Activated CD8-positive, alpha-beta memory T cell treated with anti-CD3 and anti-CD28 coated beads for 24 hours (primary cell): ENCODE results near the gene EML5.

Experiments
- DNase-seq: peaks from one replicate; pipeline ENCODE4 v3.0.0-alpha.2; 2020

EML5 gene

DNA sequence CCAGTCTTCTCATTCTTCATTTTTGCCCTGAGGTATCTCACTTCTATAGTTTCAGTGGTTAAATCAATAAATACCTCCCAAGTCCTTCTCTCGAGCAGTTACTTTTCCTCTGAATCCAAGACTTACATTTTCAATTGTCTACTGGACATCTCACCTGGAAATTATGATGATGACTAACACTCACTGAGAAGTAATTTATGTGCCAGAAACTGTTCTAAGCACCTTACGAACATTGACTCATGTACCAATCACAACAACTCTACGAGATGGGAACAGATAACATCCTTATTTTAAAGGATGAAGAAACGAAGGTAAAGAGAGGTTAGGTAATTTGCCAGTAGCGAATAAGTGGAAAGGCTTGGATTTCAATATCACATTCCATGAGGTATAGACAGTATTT is 94.1 kb downstream of the EML5 start:
- no peak for DNase-seq

GRCh38 chr14:88695870-88696269 is 96.9 kb downstream of the EML5 start:
- DNase-seq: no peak

GRCh38 chr14:88688386-88688785 is 104.4 kb downstream of the EML5 start:
- no peak for DNase-seq

DNA sequence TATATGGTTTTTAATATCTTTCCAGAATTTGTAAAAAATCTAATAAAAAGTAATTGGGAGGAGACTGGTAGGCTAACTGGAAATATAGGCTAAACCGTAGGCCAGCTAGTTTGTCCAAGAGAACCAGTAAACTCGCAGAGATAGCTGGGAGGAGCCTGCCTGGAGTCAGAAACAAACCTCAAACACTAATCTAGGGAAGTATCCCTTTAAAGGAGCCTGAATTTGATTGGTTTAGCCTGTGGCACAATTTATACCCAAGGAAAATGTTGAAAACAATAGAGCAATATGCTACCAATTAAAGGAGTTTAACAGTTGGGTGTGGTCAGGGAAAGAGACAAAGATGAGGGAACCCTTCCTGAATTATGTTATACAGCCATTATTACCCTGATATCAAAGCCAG is 109.6 kb downstream of the EML5 start:
- no peak for DNase-seq

DNA sequence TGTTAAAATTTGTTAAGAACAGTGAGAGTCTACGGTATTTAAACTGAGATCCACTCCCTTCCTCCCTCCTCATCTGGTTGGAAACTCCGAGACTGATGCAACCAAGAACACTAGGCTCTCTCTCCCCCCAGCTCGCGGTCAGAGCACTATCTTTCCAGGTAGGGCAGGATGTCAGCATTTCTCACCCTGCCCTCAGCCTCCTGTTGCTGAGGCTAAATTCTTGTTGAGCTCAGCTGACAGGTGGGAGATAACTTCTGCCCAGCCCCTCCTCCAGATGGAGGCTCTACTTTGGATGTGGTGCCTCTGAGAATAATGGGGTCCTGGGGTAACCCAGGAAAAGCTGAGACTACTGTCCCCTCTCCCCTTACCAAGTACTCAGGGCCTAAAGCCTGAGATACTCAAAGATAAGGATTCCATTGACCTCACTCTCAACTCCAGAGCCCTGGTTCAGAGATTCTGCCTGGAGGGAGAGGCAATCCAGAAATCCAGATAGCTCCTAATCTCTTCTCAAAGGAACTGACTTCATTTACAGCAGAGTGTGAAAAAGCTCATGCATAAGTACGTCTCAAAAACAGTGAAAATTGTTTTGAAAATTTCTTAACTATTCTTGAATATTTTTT is 110.1 kb downstream of the EML5 start:
- DNase-seq: no peak

DNA sequence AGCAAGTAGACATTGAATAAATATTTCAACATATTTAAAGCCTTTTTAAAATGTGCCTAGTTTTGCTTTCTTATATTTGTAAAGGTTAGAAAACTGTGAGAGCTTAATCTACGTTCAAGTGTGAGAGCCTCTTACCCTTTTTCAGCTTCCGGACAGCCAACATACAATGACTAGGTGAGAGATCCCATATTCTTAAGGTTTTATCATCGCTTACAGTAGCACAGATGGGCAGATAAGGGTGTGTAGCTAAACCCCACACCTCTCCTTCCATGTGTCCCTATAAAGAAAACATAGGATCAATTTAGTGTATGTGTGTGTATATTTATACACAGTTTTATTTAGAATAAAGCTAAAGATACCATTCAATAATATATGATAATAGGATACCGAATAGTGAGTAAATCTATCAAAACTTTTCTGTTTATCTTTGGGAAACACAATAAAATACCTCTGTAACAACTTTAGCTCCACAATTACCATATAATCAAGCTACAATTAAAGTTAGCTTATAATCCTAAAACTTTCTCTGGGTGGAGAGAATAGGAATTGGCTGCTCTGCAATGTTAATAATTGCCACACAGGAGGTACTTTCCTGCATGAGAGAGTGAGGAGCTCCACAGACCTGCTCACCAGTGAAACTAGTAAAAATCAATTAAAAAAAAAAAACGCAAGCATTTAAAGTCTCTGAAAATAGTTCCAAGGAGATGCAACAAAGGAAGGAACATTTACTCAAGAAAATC is 110.8 kb downstream of the EML5 start:
- no peak for DNase-seq

DNA sequence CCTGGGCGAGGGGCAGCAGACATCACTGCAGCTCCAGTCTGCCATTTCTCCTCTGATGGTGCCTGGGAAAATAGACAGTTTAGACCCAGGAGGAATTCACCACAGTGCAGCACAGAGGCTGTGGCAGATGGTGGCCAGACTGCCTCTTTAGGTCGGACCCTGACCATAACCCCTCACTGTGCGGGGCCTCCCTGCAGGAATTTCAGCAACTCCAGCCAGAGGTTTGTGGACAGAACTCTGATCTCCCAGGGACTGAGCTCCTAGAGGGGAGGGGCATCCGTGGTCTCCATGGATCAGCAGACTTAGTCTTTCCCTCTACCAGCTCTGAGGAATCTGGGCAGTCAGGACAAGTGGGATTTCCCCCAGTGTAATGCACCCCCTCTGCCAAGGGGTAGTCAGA is 123.4 kb downstream of the EML5 start:
- DNase-seq: no peak

DNA sequence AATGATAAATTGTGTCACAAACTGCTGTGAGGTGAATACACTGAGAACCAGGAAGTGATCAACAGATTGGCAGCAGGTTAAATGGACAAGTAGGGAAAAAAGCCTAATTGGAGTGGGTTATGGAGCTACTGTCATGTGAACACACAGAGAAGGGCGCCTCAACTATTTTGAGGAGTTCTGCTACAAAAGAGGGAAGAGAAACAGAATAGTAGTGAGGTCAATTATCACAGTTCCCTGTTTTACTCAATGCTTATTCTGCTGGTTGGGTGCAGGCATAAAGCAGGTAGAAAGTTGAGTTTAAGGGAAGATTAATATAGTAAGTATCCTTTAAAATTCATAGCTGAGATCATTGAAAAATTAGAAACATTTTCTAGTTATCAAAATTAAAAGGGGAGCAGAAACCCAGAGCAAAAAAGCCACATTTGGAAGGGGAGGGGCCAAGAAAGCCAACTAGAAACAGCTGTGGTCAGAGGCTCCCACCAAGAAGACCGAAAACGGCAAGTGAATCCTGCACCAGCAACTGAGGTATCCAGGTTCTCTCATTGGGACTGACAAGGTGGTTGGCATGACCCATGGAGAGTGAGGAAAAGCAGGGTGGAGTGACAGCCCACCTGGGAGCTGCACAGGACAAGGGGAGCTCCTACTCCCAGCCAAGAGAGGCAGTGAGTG is 124.2 kb downstream of the EML5 start:
- DNase-seq: no peak

DNA sequence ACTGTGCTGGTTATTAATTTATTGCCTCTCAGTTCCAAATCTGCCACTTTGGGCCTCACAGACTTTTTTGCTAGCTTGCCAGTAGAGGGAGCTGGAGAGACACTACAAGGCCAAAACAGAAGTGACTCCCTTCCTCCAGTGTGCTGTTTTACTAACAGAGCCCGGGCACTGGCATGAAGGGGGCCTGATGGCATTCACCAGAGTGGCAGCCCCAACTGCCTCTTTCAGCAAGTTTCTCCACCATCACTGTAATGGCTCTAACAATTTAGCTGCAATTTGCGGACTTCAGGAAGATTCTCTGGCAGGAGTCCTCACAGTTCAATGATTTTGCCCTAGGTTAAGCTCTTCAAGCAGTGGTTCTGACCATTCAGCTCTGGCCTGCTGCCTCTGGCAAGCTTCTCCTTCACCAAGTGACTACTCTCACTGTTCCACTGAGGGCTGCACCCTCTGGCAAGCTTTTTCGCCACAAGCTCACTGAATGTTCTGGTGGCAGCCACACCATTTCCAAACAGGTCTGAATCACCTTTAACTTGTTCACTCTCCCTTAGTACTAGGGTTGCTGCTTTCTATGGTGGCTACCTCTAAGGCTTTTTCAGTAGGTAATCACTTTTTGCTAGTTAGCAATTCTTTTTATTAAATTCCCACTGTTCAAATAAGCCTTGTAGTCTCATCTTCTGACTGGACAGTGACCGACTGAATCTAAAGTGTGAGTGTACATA is 125.0 kb downstream of the EML5 start:
- DNase-seq: peak; percentile 62

- no peak for DNase-seq
Observed at GRCh38 chr14:88660056-88660455, 132.7 kb downstream of the EML5 start.

- no peak for DNase-seq
Observed at GRCh38 chr14:88639221-88639620, 153.5 kb downstream of the EML5 start.

- DNase-seq: no peak
Observed at GRCh38 chr14:88632512-88632911, 160.2 kb downstream of the EML5 start.

- no peak for DNase-seq
Observed at GRCh38 chr14:88631091-88631490, 161.7 kb downstream of the EML5 start.

- DNase-seq: no peak
Observed at GRCh38 chr14:88630565-88630964, 162.2 kb downstream of the EML5 start.

DNA sequence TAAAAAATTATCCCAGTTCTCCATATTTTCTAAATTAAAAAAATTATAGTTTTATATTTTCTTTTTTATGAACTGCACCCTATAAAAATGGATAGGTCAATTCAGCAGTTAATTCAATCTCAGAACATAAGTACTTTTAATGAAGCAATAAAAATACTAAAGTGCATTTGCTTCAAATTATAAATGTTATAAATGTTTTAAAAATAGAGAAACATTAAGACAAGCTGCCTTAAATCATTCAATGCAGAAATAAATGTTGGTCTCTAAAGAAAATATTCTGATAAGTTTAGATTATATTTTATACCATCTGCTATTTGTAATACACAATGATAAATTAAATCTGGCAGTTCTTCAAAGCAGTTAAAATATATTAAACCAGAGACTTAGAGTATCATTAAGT is 164.3 kb downstream of the EML5 start:
- DNase-seq: no peak

DNA sequence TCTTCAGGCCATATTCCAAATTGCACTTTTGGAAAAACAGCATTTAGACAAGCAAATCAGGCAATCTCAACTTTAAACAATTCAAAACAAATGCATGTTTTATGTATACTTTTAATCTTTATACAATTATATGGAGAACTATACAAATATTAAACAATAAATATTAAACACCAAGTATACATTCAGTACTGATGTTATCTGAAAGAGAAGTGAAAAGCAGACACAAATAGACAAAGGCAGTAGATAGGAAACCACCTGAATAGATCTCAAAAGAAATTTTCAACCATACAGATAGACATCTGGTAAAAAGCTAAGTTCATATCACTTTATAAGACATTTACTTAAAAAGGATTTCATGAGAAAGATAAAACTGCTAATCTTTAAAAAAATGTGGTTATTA is 164.7 kb downstream of the EML5 start:
- DNase-seq: no peak

DNA sequence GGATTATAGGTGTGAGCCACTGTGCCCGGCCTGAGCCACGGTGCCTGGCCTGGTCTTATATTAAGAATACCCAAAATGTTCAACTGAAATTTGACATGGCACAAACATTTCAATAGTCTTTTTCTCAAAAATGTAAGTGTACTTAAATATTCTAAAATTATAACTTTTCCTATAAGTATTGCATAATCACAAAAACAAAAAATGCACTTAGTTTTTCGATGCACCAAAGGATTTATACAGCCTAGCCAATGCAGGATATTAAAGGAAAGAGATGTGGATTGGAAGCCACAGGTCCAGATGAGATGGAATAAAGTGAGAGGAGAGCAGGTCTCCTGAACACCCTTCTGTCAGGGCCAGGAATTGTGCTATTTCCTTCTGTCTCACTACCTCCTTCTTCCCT is 167.1 kb downstream of the EML5 start:
- no peak for DNase-seq

DNA sequence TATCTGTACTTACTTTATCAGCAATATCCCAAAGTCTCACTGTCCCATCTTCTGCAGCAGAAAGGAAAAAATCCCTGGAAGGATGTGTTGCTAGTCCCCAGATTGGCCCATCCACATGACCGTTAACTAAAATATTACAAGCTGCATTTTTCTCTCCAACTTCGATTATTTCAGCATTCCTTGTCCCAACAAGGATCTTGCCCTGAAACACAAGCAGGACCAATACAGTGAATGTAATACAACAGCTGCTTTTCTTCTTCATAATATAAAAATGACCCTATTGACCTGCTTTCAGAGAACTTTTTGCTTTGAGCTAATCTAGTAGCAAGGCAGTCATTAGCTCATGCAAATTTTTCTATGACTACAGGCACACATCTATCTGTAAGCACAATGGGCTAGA is 171.7 kb downstream of the EML5 start:
- no peak for DNase-seq

GRCh38 chr14:88618476-88618875 is 174.3 kb downstream of the EML5 start:
- no peak for DNase-seq

DNA sequence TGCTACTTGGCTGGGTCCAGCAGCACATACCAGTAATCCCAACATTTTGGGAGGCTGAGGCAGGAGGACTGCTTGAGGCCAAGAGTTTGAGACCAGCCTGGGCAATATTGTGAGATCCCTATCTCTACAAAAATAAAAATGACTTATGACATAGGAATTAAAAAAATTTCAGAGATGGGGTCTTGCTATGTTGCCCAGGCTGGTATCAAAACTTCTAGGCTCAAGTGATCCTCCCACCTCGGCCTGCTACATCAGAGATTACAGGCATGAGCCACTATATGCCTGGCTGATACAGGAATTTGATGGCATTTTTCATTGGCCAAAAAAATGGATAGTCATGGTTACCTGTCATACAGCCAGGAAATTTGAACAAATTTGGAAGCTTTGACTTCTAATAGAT is 175.3 kb downstream of the EML5 start:
- DNase-seq: no peak

DNA sequence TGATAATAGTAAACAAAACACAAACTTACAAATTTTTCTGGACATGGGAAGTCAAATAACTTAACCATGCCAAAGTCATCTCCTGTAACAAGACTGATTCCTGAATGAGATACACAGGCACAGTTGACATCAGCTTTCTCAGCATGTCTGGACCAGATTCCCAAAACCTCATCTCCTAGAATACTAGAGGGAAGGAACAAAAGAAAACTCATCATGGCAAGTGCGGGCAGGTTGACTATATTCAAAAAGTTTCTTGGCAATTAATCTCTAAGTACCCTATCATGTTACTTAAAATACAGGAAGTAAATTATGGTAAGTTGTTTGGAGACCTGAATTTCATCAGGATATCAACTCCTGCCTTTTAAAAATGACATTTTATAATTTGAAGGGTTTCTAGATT is 176.1 kb downstream of the EML5 start:
- no peak for DNase-seq

DNA sequence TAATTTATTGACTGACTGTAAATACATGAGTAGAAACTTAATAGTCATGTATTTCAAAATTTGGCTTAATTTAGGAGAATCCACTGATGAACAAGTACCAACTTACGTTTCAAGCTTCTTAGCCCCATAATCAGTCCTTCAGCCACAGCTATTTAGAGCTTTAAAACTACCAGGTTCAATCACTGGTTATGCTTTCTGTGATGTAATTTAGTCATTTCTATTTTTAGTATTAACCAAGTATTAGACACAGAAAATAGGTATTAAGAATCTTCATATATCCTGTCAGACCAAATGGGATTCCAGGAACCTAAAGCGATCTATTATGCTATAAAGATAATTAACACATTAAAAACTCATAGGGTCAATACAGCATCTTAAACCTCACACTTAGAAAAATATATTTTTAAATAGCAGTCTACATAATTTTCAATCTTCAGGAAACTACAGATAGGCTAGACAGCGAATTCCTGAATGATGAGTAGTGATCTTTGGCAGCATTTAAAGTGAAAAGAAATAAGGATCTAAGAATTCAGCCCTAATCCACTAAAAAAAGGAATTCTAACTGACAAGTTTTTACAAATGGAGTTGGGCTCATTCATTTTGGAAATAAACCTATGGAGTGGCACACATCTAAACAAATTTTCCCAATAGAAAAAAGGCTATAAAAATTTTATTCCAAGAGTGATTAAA is 178.4 kb downstream of the EML5 start:
- DNase-seq: no peak

- DNase-seq: no peak
Observed at GRCh38 chr14:88613552-88614010, 179.2 kb downstream of the EML5 start.
